CD4-positive, alpha-beta T cell treated with Interleukin-4 for 4 hours (primary cell): ENCODE data around the gene ELAVL3.

ENCODE experiments used
- DNase-seq: peaks from one replicate; pipeline ENCODE4 v3.0.0-alpha.2; 2020

Gene ELAVL3

GRCh38 chr19:11405846-11406643 is 74.8 kb downstream of the ELAVL3 start:
- no peak for DNase-seq

- no peak for DNase-seq
Measured at GRCh38 chr19:11404588-11405222, 76.1 kb downstream of the ELAVL3 start.

- no peak for DNase-seq
Measured at GRCh38 chr19:11401808-11402543, 78.9 kb downstream of the ELAVL3 start.
